Measurements from ENCODE around the gene KAZN. TPM values are rescaled to one million over a fixed set of nuclear protein-coding genes. Genes with fewer than 3 reads are reported as not detected.

Gene KAZN
- polyA plus RNA-seq, 2 donors: 29.3 to 32.0 TPM

- no peaks in the 10 kb centered on the region for H3K36me3 ChIP-seq (ENCODE audit: control insufficient read depth in 2 of 2, insufficient read depth in 2 of 2, low read length in 1 of 2)
- no peaks in the 10 kb centered on the region for H3K9me3 ChIP-seq (ENCODE audit: control insufficient read depth in 2 of 2, insufficient read depth in 1 of 2, low read depth in 1 of 2, low read length in 1 of 2)
- H3K4me1 ChIP-seq (ENCODE audit: control insufficient read depth in 2 of 2, insufficient read depth in 2 of 2, low read length in 1 of 2): peaks cover 0 to 2% of the 10 kb centered on the region in 2 donors
- no peak overlapping the region for H3K4me3 ChIP-seq (ENCODE audit: low read depth in 1 of 2, low read length in 2 of 2)
- no peaks in the 10 kb centered on the region for H3K27me3 ChIP-seq (ENCODE audit: control insufficient read depth in 1 of 2, insufficient read depth in 2 of 2, low read length in 2 of 2)
- H3K27ac ChIP-seq (ENCODE audit: low read depth in 2 of 2, low read length in 1 of 2): peak overlapping the region; percentile 7 to 8
- 64 to 65% methylated on average over 16 of the region's 16 CpGs for WGBS, 2 donors
Measured at GRCh38 chr1:15088281-15088971, 489.9 kb downstream of the KAZN start.

DNA sequence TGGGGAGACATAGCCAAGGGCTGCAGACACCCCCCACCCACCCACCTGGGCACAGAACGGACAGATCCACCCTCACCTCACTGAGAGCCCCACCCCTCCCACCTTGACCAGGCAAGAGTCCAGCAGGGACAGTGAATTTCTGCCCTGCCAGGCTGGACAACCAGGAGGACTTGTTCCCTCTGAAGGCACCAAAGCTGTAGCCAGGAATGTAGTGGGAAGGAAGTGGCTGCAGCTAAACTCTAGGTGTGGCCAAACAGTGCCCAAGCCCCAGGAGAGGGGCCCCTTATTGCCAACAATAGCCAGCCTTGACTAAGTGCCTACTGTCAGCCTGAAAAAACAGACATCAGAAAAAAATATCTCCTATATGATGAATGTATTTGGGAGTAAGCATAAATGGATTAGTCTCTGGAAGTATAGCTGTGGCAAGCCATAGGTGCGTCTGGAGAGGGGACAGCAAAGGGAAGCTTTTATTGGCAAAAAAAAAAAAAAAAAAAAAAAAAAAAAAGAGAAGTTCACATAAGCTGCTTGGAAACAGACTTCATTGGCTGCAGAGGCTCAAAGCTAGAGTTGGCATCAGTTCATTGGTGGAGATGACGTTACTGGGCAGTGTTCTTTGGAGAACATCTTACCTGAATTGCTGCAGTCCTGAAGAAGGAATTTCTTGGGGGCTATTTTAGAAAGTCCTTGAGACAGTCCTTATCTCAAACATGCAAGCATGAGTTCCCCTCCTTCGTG, 490.9 kb downstream of the KAZN start:
- 50 to 57% methylated on average over 4 of the region's 4 CpGs for WGBS, 2 donors
- Histone ChIP-seq H3K36me3 (ENCODE audit: control insufficient read depth in 2 of 2, insufficient read depth in 2 of 2, low read length in 1 of 2) (no peaks in the 10 kb centered on the region), H3K9me3 (ENCODE audit: control insufficient read depth in 2 of 2, insufficient read depth in 1 of 2, low read depth in 1 of 2, low read length in 1 of 2) (no peaks in the 10 kb centered on the region), H3K27ac (ENCODE audit: low read depth in 2 of 2, low read length in 1 of 2) (peak overlapping the region; percentile 8 to 51), H3K4me3 (ENCODE audit: low read depth in 1 of 2, low read length in 2 of 2) (no peak overlapping the region), H3K27me3 (ENCODE audit: control insufficient read depth in 1 of 2, insufficient read depth in 2 of 2, low read length in 2 of 2) (no peaks in the 10 kb centered on the region), H3K4me1 (ENCODE audit: control insufficient read depth in 2 of 2, insufficient read depth in 2 of 2, low read length in 1 of 2) (peaks cover 0 to 2% of the 10 kb centered on the region in 2 donors)

- no peaks in the 10 kb centered on the region for H3K36me3 ChIP-seq (ENCODE audit: control insufficient read depth in 2 of 2, insufficient read depth in 2 of 2, low read length in 1 of 2)
- WGBS, 2 donors: 28 to 31% methylated on average over 13 of the region's 13 CpGs
- H3K4me3 ChIP-seq (ENCODE audit: low read depth in 1 of 2, low read length in 2 of 2): no peak overlapping the region
- no peaks in the 10 kb centered on the region for H3K9me3 ChIP-seq (ENCODE audit: control insufficient read depth in 2 of 2, insufficient read depth in 1 of 2, low read depth in 1 of 2, low read length in 1 of 2)
- H3K27me3 ChIP-seq (ENCODE audit: control insufficient read depth in 1 of 2, insufficient read depth in 2 of 2, low read length in 2 of 2): no peaks in the 10 kb centered on the region
- peaks cover 0 to 2% of the 10 kb centered on the region in 2 donors for H3K4me1 ChIP-seq (ENCODE audit: control insufficient read depth in 2 of 2, insufficient read depth in 2 of 2, low read length in 1 of 2)
- peak overlapping the region; percentile 52 to 61 for H3K27ac ChIP-seq (ENCODE audit: low read depth in 2 of 2, low read length in 1 of 2)
Measured at GRCh38 chr1:15090373-15090772, 491.9 kb downstream of the KAZN start.

GRCh38 chr1:15094056-15094455, 495.6 kb downstream of the KAZN start:
- peaks cover 0 to 2% of the 10 kb centered on the region in 2 donors for H3K4me1 ChIP-seq (ENCODE audit: control insufficient read depth in 2 of 2, insufficient read depth in 2 of 2, low read length in 1 of 2)
- H3K27me3 ChIP-seq (ENCODE audit: control insufficient read depth in 1 of 2, insufficient read depth in 2 of 2, low read length in 2 of 2): no peaks in the 10 kb centered on the region
- H3K9me3 ChIP-seq (ENCODE audit: control insufficient read depth in 2 of 2, insufficient read depth in 1 of 2, low read depth in 1 of 2, low read length in 1 of 2): no peaks in the 10 kb centered on the region
- WGBS, 2 donors: 91 to 92% methylated on average over 16 of the region's 16 CpGs
- H3K4me3 ChIP-seq (ENCODE audit: low read depth in 1 of 2, low read length in 2 of 2): no peak overlapping the region
- no peak overlapping the region for H3K27ac ChIP-seq (ENCODE audit: low read depth in 2 of 2, low read length in 1 of 2)
- no peaks in the 10 kb centered on the region for H3K36me3 ChIP-seq (ENCODE audit: control insufficient read depth in 2 of 2, insufficient read depth in 2 of 2, low read length in 1 of 2)

DNA sequence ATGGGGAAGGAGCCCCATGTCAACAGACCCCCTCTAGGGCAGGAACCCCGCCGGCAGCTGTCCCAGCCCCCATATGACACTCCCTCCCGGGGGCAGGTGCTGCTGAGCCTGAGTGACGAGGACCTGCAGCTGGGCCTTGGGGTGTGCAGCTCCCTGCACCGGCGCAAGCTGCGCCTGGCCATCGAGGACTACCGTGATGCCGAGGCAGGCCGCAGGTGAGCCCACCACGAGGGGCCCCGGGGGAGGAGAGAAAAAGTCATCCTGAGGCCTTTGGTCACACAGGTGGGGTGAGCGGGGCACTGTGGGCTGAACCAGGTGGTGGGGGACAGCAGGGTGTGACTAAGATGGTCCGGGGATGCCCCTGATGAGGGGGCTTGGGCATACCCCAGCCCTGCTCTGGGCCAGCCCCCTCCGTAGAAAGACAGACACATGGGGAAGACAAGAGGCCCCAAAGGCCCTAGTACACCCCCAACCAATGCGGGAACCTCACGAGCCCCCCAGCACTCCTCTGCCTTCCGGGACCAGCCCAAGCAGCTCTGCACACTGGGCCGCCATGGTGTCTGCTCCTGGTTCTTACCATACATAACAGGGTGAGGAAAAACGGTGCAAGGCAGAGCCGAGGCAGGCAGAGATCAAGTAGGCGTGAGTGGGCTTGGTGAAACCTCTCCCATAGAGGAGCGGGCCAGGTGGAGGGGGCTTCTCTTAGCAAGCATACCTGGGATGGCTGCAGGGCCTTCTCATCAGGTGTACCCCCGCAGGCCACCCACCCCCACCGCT, 496.4 kb downstream of the KAZN start:
- 93 to 94% methylated on average over 26 of the region's 26 CpGs for WGBS, 2 donors

GRCh38 chr1:15095496-15095875, 497.0 kb downstream of the KAZN start:
- Histone ChIP-seq H3K27ac (ENCODE audit: low read depth in 2 of 2, low read length in 1 of 2) (no peak overlapping the region), H3K36me3 (ENCODE audit: control insufficient read depth in 2 of 2, insufficient read depth in 2 of 2, low read length in 1 of 2) (no peaks in the 10 kb centered on the region), H3K4me3 (ENCODE audit: low read depth in 1 of 2, low read length in 2 of 2) (no peak overlapping the region), H3K27me3 (ENCODE audit: control insufficient read depth in 1 of 2, insufficient read depth in 2 of 2, low read length in 2 of 2) (no peaks in the 10 kb centered on the region), H3K9me3 (ENCODE audit: control insufficient read depth in 2 of 2, insufficient read depth in 1 of 2, low read depth in 1 of 2, low read length in 1 of 2) (no peaks in the 10 kb centered on the region), H3K4me1 (ENCODE audit: control insufficient read depth in 2 of 2, insufficient read depth in 2 of 2, low read length in 1 of 2) (peaks cover 0 to 2% of the 10 kb centered on the region in 2 donors)
- 68 to 77% methylated on average over 6 of the region's 6 CpGs for WGBS, 2 donors

More for the DNA sequence above, 496.4 kb downstream of the KAZN start:
- Histone ChIP-seq H3K27me3 (ENCODE audit: control insufficient read depth in 1 of 2, insufficient read depth in 2 of 2, low read length in 2 of 2) (no peaks in the 10 kb centered on the region), H3K27ac (ENCODE audit: low read depth in 2 of 2, low read length in 1 of 2) (no peak overlapping the region), H3K9me3 (ENCODE audit: control insufficient read depth in 2 of 2, insufficient read depth in 1 of 2, low read depth in 1 of 2, low read length in 1 of 2) (no peaks in the 10 kb centered on the region), H3K36me3 (ENCODE audit: control insufficient read depth in 2 of 2, insufficient read depth in 2 of 2, low read length in 1 of 2) (no peaks in the 10 kb centered on the region), H3K4me1 (ENCODE audit: control insufficient read depth in 2 of 2, insufficient read depth in 2 of 2, low read length in 1 of 2) (peaks cover 0 to 2% of the 10 kb centered on the region in 2 donors), H3K4me3 (ENCODE audit: low read depth in 1 of 2, low read length in 2 of 2) (no peak overlapping the region)

- Histone ChIP-seq H3K4me1 (ENCODE audit: control insufficient read depth in 2 of 2, insufficient read depth in 2 of 2, low read length in 1 of 2) (no peaks in the 10 kb centered on the region), H3K27ac (ENCODE audit: low read depth in 2 of 2, low read length in 1 of 2) (no peak overlapping the region), H3K9me3 (ENCODE audit: control insufficient read depth in 2 of 2, insufficient read depth in 1 of 2, low read depth in 1 of 2, low read length in 1 of 2) (no peaks in the 10 kb centered on the region), H3K4me3 (ENCODE audit: low read depth in 1 of 2, low read length in 2 of 2) (no peak overlapping the region), H3K27me3 (ENCODE audit: control insufficient read depth in 1 of 2, insufficient read depth in 2 of 2, low read length in 2 of 2) (no peaks in the 10 kb centered on the region), H3K36me3 (ENCODE audit: control insufficient read depth in 2 of 2, insufficient read depth in 2 of 2, low read length in 1 of 2) (no peaks in the 10 kb centered on the region)
- 90 to 93% methylated on average over 7 of the region's 7 CpGs for WGBS, 2 donors
Measured at GRCh38 chr1:15096293-15096692, 497.8 kb downstream of the KAZN start.

- H3K4me1 ChIP-seq (ENCODE audit: control insufficient read depth in 2 of 2, insufficient read depth in 2 of 2, low read length in 1 of 2): no peaks in the 10 kb centered on the region
- no peaks in the 10 kb centered on the region for H3K9me3 ChIP-seq (ENCODE audit: control insufficient read depth in 2 of 2, insufficient read depth in 1 of 2, low read depth in 1 of 2, low read length in 1 of 2)
- no peaks in the 10 kb centered on the region for H3K27me3 ChIP-seq (ENCODE audit: control insufficient read depth in 1 of 2, insufficient read depth in 2 of 2, low read length in 2 of 2)
- whole genome bisulfite sequencing, 2 donors: 81 to 85% methylated on average over 15 of the region's 15 CpGs
- H3K4me3 ChIP-seq (ENCODE audit: low read depth in 1 of 2, low read length in 2 of 2): no peak overlapping the region
- H3K36me3 ChIP-seq (ENCODE audit: control insufficient read depth in 2 of 2, insufficient read depth in 2 of 2, low read length in 1 of 2): no peaks in the 10 kb centered on the region
- no peak overlapping the region for H3K27ac ChIP-seq (ENCODE audit: low read depth in 2 of 2, low read length in 1 of 2)
Measured at GRCh38 chr1:15098176-15099125, 500.0 kb downstream of the KAZN start.
